ENCODE data around the gene STX10. TPM values are rescaled to one million over a fixed set of nuclear protein-coding genes. Genes with fewer than 3 reads are reported as not detected.

The STX10 gene
- total and polyA plus RNA-seq, 9 of the 15 experiments (the other 6 are each of a cell fraction or from before 2014, with no cell fraction given), result 0.51 to 66.3 (median 31.0) TPM

DNA sequence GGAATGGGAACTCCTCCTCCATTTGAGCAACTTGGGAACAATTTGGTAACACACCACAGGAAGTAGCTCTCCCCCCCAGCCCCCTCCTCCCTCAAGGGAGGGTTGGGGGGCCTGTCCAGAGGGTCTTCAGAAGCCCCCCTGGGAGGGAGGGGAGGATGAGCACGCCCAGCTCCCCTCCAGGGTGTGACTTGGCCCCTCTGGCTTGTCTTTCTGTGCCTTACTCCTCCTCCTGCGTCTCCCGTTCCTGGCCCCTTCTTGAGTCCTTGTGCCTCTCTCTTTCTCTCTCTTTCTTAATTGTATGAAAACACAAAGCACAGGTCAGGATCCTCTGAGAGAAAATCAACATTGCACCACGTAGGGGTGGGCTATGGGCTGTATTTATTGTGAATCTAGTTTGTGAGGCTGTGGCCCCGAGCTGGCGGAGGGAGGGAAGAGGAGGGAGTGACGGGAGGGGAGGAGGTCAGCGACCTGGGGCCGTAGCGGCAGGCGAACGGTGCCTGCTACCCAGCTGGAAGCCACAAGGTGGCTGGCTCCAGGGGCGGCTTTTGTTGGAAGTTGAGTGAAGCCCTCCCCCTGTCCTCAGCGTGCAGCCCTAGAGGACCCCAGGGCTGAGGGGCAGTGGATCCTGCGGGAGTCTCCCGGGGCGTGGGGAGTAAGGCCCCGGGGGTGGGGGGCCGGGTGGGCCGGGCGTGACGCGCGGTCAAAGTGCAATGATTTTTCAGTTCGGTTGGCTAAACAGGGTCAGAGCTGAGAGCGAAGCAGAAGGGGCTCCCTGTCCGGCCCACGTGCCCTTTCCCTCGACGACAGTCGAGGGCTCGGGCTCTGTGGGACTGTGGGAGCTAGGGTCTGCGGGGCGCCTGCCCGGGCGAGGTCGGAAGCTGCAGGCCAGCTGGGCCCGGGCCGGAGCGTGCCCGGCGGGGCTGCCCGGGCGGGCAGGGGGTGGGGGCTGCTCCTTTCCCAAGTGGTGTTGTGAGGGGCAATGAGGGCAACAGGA, 53.9 kb downstream of the STX10 start (continued):
- TF ChIP-seq GTF2E2 (tag; IDR thresholded peaks at IDR 0.05) (no peak), POLR2G (IDR thresholded peaks at IDR 0.05; ENCODE audit: low read depth, low read length) (peak; percentile 89), MCM3 (IDR thresholded peaks at IDR 0.05) (no peak), RBFOX2 (IDR thresholded peaks at IDR 0.05; ENCODE audit: low read depth, low read length) (peak; percentile 56), ZNF143 (CRISPR knock-in tag; IDR thresholded peaks at IDR 0.05) (no peak), ZNF253 (CRISPR knock-in tag; conservative IDR thresholded peaks at IDR 0.05) (no peak), ILK (tag; IDR thresholded peaks at IDR 0.05; ENCODE audit: borderline replicate concordance, low read depth) (no peak), PHB2 (IDR thresholded peaks at IDR 0.05; ENCODE audit: low read depth) (no peak), MECOM (CRISPR knock-in tag; IDR thresholded peaks at IDR 0.05) (no peak), CREB5 (CRISPR knock-in tag; IDR thresholded peaks at IDR 0.05) (no peak), ZSCAN29 (IDR thresholded peaks at IDR 0.05) (no peak), ATF2 (CRISPR knock-in tag; IDR thresholded peaks at IDR 0.05) (no peak), ZBTB8A (IDR thresholded peaks at IDR 0.05; ENCODE audit: partially characterized antibody) (no peak), HNRNPLL (IDR thresholded peaks at IDR 0.05; ENCODE audit: low read depth, low read length, poor library complexity, severe bottlenecking) (peak; percentile 43), SIN3A (IDR thresholded peaks at IDR 0.05; ENCODE audit: borderline replicate concordance in 2 of 2, control insufficient read depth in 1 of 2, low read depth in 2 of 2, low read length in 2 of 2) (no peak; a peak in 1 of 4 replicates), CCAR2 (IDR thresholded peaks at IDR 0.05; ENCODE audit: low read depth, low read length) (no peak)
- TF ChIP-seq, protein P1, sequence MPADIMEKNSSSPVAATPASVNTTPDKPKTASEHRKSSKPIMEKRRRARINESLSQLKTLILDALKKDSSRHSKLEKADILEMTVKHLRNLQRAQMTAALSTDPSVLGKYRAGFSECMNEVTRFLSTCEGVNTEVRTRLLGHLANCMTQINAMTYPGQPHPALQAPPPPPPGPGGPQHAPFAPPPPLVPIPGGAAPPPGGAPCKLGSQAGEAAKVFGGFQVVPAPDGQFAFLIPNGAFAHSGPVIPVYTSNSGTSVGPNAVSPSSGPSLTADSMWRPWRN (IDR thresholded peaks at IDR 0.05; ENCODE audit: low read depth), result no peak
- TF ChIP-seq, protein P2, sequence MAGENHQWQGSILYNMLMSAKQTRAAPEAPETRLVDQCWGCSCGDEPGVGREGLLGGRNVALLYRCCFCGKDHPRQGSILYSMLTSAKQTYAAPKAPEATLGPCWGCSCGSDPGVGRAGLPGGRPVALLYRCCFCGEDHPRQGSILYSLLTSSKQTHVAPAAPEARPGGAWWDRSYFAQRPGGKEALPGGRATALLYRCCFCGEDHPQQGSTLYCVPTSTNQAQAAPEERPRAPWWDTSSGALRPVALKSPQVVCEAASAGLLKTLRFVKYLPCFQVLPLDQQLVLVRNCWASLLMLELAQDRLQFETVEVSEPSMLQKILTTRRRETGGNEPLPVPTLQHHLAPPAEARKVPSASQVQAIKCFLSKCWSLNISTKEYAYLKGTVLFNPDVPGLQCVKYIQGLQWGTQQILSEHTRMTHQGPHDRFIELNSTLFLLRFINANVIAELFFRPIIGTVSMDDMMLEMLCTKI (IDR thresholded peaks at IDR 0.05; ENCODE audit: partially characterized antibody), result no peak
- TF ChIP-seq, protein P3, sequence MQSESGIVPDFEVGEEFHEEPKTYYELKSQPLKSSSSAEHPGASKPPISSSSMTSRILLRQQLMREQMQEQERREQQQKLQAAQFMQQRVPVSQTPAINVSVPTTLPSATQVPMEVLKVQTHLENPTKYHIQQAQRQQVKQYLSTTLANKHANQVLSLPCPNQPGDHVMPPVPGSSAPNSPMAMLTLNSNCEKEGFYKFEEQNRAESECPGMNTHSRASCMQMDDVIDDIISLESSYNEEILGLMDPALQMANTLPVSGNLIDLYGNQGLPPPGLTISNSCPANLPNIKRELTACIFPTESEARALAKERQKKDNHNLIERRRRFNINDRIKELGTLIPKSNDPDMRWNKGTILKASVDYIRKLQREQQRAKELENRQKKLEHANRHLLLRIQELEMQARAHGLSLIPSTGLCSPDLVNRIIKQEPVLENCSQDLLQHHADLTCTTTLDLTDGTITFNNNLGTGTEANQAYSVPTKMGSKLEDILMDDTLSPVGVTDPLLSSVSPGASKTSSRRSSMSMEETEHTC (IDR thresholded peaks at IDR 0.05), result no peak

All from K562 (cell line).